HG02610 (cell line): ENCODE measurements around the gene PPP1R14D.

Experiments
- ATAC-seq: cut with Tn5 transposase; IDR thresholded peaks from one replicate; pipeline ENCODE4 v1.9.1; 2021; ENCODE audit warnings: mild to moderate bottlenecking, moderate library complexity; ENCODE audit not compliant: unreplicated experiment

Gene PPP1R14D

GRCh38 chr15:40853241-40853890, 24.9 kb upstream of the PPP1R14D start:
- no peak for ATAC-seq

GRCh38 chr15:40852529-40852928, 24.0 kb upstream of the PPP1R14D start:
- no peak for ATAC-seq

GRCh38 chr15:40850576-40851112, 22.1 kb upstream of the PPP1R14D start:
- ATAC-seq, result no peak

- peak; percentile 72 for ATAC-seq
Observed at GRCh38 chr15:40847223-40847961, 18.9 kb upstream of the PPP1R14D start.

GRCh38 chr15:40846841-40847222, 18.3 kb upstream of the PPP1R14D start:
- ATAC-seq, result peak; percentile 20

- ATAC-seq, result no peak
Observed at GRCh38 chr15:40845511-40846284, 17.2 kb upstream of the PPP1R14D start.

GRCh38 chr15:40845036-40845435, 16.5 kb upstream of the PPP1R14D start:
- ATAC-seq, result no peak

- ATAC-seq, result no peak
Observed at GRCh38 chr15:40844696-40845030, 16.2 kb upstream of the PPP1R14D start.

GRCh38 chr15:40843885-40844695, 15.6 kb upstream of the PPP1R14D start, which contains the start of gene SPINT1:
Gene SPINT1, plus strand, starts transcription at chr15:40844048. Its CDS starts 507 bp downstream, at chr15:40844555.
- no peak for ATAC-seq

GRCh38 chr15:40843261-40843884, 14.9 kb upstream of the PPP1R14D start:
- ATAC-seq, result no peak

GRCh38 chr15:40841741-40842140, 13.2 kb upstream of the PPP1R14D start:
- ATAC-seq, result no peak

- no peak for ATAC-seq
Observed at GRCh38 chr15:40838756-40839155, 10.2 kb upstream of the PPP1R14D start.

- no peak for ATAC-seq
Observed at GRCh38 chr15:40836020-40836419, 7.5 kb upstream of the PPP1R14D start.

GRCh38 chr15:40832903-40833302, 4.4 kb upstream of the PPP1R14D start:
- no peak for ATAC-seq

GRCh38 chr15:40831861-40832260, 3.4 kb upstream of the PPP1R14D start:
- ATAC-seq, result no peak

- ATAC-seq, result no peak
Observed at GRCh38 chr15:40830884-40831283, 2.4 kb upstream of the PPP1R14D start.

GRCh38 chr15:40829115-40829514, 607 bp upstream of the PPP1R14D start:
- ATAC-seq, result no peak

- no peak for ATAC-seq
Observed at GRCh38 chr15:40826423-40827075, 2.0 kb downstream of the PPP1R14D start.

GRCh38 chr15:40825661-40826422, 2.7 kb downstream of the PPP1R14D start:
- ATAC-seq, result no peak
